HG03520 (cell line): ENCODE results near the gene CIART.
"Not testable (repeated sequence)": the region's sequence is repeated elsewhere in the genome, so short reads cannot be mapped to it uniquely, and the experiment has no call there.

Experiments used
- ATAC-seq: cut with Tn5 transposase; IDR thresholded peaks from one replicate; pipeline ENCODE4 v1.9.1; 2021; ENCODE audit warnings: mild to moderate bottlenecking, moderate library complexity; ENCODE audit not compliant: unreplicated experiment

Gene CIART

DNA sequence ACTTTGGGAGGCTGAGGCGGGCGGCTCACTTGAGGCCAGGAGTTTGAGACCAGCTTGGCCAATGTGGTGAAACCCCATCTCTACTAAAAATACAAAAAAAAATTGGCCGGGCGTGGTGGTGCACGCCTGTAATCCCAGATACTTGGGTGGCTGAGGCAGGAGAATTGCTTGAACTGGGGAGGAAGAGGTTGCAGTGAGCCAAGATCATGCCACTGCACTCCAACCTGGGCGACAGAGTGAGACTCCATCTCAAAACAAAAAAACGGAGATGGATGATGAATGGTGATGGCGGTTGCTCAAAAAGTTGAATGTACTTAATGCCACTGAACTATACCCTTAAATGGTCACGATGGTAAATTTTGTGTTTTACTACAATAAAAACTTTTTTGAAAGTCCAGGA lies 26.2 kb downstream of the CIART start:
- not testable (repeated sequence) for ATAC-seq

DNA sequence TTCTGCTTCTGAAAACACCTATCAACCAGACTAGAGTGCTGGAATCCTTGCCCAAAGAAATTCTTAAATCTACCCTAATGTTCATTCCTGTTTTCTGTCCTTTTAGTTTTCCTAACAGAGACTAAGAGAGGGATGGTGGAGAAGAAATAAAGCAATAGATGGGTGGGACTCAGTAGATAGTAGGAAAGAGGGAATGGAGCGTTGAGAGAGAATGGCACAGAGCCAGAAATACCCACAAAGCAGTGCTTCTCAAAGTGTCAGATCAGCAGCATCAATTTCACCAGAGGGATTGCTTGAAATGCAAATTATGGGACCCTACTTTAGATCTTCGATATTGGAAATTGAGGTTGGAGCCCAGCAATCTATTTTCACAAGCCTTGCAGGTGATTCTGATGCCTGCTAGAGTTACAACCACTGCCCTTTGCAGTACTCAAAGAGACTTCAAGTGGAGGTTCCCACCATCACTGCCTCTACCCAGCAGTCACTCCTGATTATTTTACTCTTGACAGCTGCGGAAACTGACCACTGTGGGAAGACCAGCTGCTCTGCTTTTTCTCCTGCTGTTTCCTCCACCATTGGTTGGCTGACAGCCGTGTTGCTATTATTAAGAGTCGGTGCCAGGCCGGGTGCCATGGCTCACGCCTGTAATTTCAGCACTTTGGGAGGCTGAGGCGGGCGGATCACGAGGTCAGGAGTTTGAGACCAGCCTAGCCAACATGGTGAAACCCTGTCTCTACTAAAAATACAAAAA lies 27.6 kb downstream of the CIART start:
- no peak for ATAC-seq

DNA sequence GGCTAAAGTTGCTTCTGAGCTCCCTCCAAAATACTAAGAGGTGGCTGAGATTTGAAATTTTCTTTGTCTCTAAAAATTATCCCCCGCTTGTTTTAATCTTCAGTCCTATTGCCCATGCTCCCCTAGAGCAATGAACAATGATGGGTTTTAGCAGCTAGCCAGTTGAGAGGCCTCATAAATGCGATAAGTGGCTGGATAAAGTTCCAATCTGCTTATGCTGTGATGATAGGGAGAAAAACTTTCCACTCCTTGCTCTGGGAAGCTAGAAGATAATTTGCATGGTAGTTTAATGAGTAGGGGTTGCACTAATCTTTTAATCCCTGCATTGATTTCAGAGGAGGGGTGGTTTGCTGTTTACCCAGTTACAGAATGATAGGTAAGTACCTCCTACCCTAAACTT lies 29.4 kb downstream of the CIART start:
- no peak for ATAC-seq

DNA sequence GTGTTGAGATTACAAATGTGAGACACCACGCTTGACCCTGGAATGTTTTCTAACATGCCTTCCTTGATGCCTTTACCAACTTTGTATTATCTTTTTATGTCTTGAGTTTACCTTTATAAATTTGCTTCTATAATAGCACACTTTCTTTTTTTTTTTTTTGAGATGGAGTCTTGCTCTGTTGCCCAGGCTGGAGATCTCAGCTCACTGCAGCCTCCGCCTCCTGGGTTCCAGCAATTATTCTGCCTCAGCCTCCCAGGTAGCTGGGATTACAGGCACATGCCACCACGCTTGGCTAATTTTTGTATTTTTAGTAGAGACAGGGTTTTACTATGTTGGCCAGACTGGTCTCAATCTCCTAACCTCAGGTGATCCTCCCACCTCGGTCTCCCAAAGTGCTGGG lies 32.3 kb downstream of the CIART start:
- not testable (repeated sequence) for ATAC-seq

DNA sequence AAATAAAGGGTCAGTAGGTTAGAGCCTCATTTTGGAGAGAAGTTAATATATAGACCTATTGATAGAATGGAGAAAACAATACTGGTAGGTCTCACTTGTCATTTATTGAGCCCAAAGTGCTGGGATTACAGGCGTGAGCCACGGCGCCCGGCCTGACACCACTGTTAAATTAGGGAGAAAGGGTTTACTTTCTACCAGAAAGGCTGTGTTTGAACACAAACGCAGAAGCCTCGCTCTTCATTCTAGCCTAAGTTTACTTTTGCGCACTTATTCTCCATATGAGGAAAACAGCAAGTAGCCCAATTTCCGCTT lies 38.3 kb downstream of the CIART start:
- no peak for ATAC-seq

DNA sequence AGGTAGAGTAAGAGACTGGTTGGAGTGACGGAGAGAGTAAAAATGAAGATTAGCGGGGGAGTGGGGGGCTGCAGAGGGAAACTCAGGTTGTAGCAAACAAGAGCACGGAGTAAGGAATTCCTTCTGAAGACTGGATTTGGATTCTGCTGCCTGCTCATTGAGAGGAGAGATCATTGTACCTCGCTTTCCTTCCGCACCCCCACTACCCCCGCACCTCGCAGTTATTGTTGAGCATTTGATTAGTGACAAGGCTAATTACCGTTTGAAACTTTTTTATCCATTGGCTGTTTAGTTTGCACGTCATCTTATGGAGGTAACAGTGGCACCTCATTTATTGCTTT lies 39.4 kb downstream of the CIART start:
- ATAC-seq, result no peak

DNA sequence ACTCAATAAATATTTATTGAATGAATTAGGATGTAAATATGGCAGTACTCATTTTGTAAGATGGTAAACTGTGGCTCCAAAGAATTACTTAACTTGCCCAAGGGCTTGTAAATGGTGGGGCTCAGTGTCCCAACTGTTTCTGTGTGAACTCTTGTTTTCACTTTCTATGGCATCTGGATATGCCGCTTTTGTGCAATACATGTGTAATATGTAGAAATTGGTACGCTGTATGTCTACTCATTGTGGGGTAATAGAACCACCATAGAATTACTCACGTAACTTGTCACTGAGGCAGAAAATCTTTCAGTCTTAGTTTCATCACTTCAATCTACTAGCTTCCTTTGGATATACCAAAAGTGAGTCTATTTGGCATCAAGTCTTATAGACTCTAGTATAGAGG lies 40.0 kb downstream of the CIART start:
- no peak for ATAC-seq

DNA sequence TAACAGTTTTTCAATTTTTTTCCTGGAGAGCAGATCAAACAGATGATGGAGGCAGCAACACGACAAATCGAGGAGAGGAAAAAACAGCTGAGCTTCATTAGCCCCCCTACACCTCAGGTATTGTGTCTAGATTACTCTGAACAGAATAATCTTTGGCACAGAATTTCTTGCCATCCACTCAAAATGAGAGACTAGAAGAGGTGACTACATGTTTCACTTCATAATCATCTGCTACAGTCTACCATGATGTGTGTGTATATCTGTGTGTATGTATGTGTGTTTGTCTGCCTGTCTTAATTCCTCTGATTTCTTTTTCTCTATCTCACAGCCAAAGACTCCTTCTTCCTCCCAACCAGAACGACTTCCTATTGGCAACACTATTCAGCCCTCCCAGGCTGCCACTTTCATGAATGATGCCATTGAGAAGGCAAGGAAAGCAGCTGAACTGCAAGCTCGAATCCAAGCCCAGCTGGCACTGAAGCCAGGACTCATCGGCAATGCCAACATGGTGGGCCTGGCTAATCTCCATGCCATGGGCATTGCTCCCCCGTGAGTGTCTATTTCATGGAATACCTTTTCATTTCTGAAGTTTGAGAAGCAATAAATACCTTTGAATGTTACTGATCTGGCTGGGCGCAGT lies 50.4 kb downstream of the CIART start:
- no peak for ATAC-seq
